Measurements from ENCODE around the gene TMEM9.
"Not testable (repeated sequence)": the region's sequence is repeated elsewhere in the genome, so short reads cannot be mapped to it uniquely, and the experiment has no call there.

The TMEM9 gene

DNA sequence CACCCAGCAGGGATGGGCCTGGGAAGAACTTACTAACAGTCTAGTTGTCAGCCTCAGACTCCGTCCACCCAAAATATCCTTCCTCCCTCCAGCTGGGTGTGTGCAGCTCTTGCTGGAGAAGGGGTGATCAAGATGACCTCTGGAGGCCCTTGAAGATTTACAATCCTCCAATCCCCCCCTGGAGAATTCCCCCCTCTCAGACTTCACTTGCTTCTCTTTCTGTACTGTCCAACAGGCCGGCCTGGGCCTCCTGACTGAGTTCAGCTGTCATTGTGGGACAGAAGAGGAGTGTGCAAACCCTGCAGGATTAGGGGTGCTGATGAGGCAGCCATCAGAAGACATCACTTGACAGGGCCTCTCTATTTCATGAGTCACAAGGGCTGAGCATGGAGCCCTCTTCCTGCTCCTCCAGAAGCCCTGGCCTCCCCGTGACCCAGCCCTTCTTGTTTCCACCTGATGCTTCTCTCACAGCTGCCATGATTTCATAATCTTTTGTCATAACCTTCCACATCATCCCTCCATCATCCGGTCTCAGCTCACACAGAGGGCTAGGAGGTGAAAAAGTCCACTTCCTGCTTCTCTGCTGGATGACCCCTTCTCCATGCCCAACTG is 18.8 kb upstream of the TMEM9 start:
- no peak for DNase-seq

- DNase-seq: peak; percentile 40
These were observed 18.1 kb upstream of the TMEM9 start for GRCh38 chr1:201172326-201172725.

- DNase-seq: peak; percentile 30
These were observed 17.1 kb upstream of the TMEM9 start for GRCh38 chr1:201171063-201172036.

GRCh38 chr1:201170533-201171062 is 16.3 kb upstream of the TMEM9 start:
- peak; percentile 96 for DNase-seq

GRCh38 chr1:201169971-201170532 is 15.8 kb upstream of the TMEM9 start:
- DNase-seq: no peak

- no peak for DNase-seq
These were observed 14.9 kb upstream of the TMEM9 start for GRCh38 chr1:201169203-201169602.

GRCh38 chr1:201167041-201167991 is 13.0 kb upstream of the TMEM9 start:
- DNase-seq: no peak

GRCh38 chr1:201164645-201165044 is 10.4 kb upstream of the TMEM9 start:
- DNase-seq: no peak

DNA sequence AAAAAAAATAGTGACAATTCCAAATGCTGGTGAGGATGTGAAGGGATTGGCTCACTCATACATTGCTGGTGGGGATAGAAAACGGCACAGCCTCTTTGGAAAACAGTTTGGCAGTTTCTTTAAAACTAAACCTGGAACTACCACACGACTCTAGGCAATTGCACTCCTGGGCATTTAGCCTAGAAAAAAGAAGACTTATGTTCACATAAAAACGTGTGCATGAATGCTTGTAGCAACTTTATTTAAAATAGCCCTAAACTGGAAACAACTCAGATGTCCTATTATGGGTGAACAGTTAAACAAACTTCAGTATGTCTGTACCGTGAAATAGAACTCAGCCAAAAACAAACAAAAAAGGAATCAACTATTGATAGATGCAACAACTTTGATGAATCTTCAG is 9.4 kb upstream of the TMEM9 start:
- DNase-seq: no peak

DNA sequence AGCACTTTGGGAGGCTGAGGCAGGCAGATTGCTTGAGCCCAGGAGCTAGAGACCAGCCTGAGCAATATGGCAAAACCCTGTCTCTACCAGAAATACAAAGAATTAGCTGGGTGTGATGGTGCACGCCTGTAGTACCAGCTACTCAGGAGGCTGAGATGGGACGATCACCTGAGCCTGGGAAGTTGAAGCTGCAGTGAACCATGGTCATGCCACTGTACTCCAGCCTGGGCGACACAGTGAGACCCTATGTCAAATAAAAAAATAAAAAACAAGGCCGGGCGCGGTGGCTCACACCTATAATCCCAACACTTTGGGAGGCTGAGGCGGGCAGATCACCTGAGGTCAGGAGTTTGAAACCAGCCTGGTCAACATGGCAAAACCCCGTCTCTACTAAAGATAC is 8.8 kb upstream of the TMEM9 start:
- not testable (repeated sequence) for DNase-seq

GRCh38 chr1:201157949-201158348 is 3.7 kb upstream of the TMEM9 start:
- no peak for DNase-seq

GRCh38 chr1:201156819-201157218 is 2.5 kb upstream of the TMEM9 start:
- DNase-seq: no peak

DNA sequence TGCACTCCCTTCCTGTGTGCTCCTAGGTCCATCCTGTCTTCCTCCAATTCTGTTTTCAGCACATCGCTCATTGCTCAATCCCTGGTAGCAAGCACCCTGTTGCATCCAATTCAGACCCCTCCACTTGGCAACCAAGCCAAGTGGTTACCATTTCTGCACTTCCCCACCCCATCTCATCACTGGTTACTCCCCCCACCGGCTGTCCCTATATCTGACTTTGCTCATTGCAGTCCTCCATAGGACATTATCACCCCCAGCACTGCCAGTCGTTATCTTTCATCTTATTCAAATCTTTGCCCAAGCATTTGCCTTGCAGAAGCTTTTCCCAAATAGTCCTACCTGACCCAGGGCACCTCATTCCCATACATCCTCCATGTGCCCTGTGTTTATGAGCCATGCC is 2.1 kb upstream of the TMEM9 start:
- no peak for DNase-seq

DNA sequence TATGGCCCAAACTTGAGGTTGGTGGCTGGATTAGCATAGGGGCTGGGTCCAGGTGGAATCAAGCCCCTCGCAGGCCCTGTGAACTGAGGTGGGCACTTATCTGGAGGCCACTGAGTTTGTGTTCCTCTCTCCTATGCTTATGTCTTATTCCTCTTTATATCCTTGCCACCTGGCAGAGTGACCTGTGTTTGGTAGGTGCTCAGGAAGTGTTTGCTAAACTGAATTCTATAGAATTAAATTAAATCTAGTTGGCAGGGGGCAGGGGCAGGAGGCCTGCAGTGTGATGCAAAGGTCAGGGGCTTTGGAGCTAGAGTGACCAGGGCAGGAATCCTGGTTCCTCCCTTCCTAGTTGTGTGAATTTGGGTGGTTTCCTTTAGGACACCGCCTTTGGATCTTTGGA is 1.1 kb upstream of the TMEM9 start:
- no peak for DNase-seq

DNA sequence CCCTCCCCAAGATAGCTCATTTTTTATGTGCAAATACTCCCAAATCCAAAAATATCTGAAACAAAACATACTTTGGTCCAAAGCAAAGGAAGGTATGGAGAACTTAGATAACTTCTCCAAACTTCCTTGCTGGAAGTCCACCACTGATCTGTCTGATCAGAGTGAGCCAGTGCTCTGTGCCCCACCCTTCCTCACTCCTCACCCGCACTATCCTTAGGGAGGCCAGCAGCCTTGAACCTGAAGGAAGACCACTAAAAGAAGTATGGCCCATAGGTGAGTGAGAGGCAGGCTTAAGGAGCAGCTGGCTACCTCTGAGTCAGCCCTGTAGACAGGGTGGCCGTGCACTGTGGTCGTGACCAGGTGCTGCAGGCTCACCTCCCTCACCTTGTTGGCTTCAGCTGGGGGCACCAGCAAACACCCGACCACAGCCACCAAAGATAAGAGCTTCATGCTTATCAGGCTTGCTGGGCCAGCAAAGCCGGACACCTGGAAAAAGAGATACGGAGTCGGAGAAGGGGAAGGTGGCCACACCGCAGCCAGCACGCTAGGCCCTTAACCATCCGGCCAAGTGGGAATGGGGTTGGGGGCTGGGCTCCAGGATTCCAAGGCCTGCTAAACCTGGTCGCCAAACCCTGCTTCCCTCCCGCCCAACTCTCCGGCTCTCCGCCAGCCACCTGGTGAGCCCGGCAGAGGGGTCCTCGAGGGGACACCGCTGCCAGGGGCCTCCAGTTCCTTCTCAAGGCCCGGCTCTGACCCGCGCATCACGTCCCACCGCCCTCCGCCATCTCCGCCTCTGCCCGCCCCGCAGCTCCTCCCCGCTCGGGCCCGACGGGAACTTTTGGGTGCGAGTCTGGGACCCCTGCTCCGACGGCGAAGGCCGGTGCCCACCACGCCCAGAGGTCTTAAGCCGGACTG is 543 bp downstream of the TMEM9 start:
- DNase-seq: no peak

- no peak for DNase-seq
These were observed 4.9 kb downstream of the TMEM9 start for GRCh38 chr1:201149400-201149799.

- DNase-seq: no peak
These were observed 6.8 kb downstream of the TMEM9 start for GRCh38 chr1:201147396-201148015.

- DNase-seq: no peak
These were observed 7.5 kb downstream of the TMEM9 start for GRCh38 chr1:201146626-201147390.

DNA sequence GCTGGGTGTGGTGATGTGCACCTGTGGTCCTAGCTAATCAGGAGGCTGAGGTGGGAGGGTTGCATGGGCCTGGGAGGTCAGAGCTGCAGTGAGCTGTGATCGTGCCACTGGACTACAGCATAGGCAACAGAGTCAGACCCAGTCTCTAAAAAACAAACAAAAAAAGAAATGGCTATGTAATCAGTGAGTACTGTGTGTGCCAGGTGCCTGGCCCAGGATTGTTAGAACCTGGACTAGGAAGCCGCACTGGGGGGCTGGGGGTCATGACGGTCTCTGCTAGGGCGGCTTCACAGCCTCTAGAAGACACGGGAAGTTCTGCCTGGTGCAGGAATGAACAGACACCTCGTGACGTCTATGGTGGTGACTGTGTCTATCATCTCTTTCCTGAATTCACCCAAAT is 8.5 kb downstream of the TMEM9 start:
- DNase-seq: no peak

- DNase-seq: no peak
These were observed 9.1 kb downstream of the TMEM9 start for GRCh38 chr1:201145132-201145531.

Measured in femur (tissue), 1 donor.